Sigmoid colon (tissue), 3 donors: Measurements from ENCODE around the gene ZNF296.

Source experiments
- CTCF ChIP-seq, 4 experiments: fragments of 450-650 bp in 3 of 4; fragments of 200-600 bp in 1 of 4; IDR thresholded peaks; one replicate each; pipeline ENCODE4 v1.5.1; 2016 to 2019; ENCODE audit warnings: antibody characterized with exemption in 4 of 4, mild to moderate bottlenecking in 3 of 4, moderate library complexity in 2 of 4
- POLR2A ChIP-seq, 2 donors: fragments of 450-650 bp; IDR thresholded peaks; one replicate each; pipeline ENCODE4 v1.6.1; 2016; ENCODE audit warnings: antibody characterized with exemption in 2 of 2, mild to moderate bottlenecking in 2 of 2, moderate library complexity in 2 of 2

- TF ChIP-seq CTCF (IDR thresholded peaks at IDR 0.05) (no peak), POLR2A (IDR thresholded peaks at IDR 0.05) (peak; percentile 94 to 97)
These were observed 37.1 kb downstream of the ZNF296 start, which contains the start of gene CLASRP for GRCh38 chr19:45038931-45039893.
